Measurements from ENCODE around the gene CTDSPL2. TPM values are rescaled to one million over a fixed set of nuclear protein-coding genes. Genes with fewer than 3 reads are reported as not detected.

The CTDSPL2 gene
- total and polyA plus RNA-seq, 2 of the 8 experiments (the other 6 are each of a cell fraction or from before 2014, with no cell fraction given), result 25.2 to 64.7 TPM

- Histone ChIP-seq H3K4me1 (replicated peaks in 1 of 4; ENCODE audit: control insufficient read depth in 3 of 4, insufficient read depth in 4 of 4, low read length in 3 of 4) (no peaks in the 10 kb centered on the region), H2BK15ac (ENCODE audit: low read length) (no peak overlapping the region), H3K79me1 (ENCODE audit: low read depth, low read length) (no peaks in the 10 kb centered on the region), H3K27me3 (replicated peaks in 1 of 4; ENCODE audit: control insufficient read depth in 3 of 4, extremely low read depth in 1 of 4, insufficient read depth in 3 of 4, low read length in 3 of 4) (no peaks in the 10 kb centered on the region), H2BK5ac (ENCODE audit: low read depth, low read length) (no peak overlapping the region), H3K4ac (replicated peaks; ENCODE audit: insufficient read length, low read depth, low read length) (no peak overlapping the region), H2BK12ac (ENCODE audit: low read depth, low read length) (no peak overlapping the region), H3K9ac (replicated peaks in 1 of 4; ENCODE audit: extremely low read depth in 1 of 4, low read depth in 3 of 4, low read length in 3 of 4) (no peak overlapping the region), H2AK5ac (ENCODE audit: low read depth, low read length) (no peak overlapping the region), H2BK120ac (replicated peaks; ENCODE audit: low read depth, low read length) (no peak overlapping the region), H3K14ac (ENCODE audit: insufficient read length) (no peak overlapping the region), H2AFZ (ENCODE audit: low read length) (no peak overlapping the region), H3K23me2 (ENCODE audit: low read depth, low read length) (no peaks in the 10 kb centered on the region), H3K56ac (replicated peaks; ENCODE audit: insufficient read length, low read depth, low read length) (no peak overlapping the region), H3K79me2 (ENCODE audit: control insufficient read depth in 1 of 2, insufficient read depth in 2 of 2, low read length in 2 of 2) (no peaks in the 10 kb centered on the region), H3K23ac (ENCODE audit: insufficient read length) (no peak overlapping the region), H4K8ac (ENCODE audit: extremely low read depth, insufficient read depth, low read length) (no peak overlapping the region), H3K9me3 (ENCODE audit: insufficient read depth in 2 of 2, low read depth in 1 of 2, low read length in 1 of 2) (no peaks in the 10 kb centered on the region), H3K18ac (ENCODE audit: extremely low read depth, low read length) (no peak overlapping the region), H3K4me2 (ENCODE audit: insufficient read depth in 1 of 2, low read depth in 2 of 2, low read length in 2 of 2) (no peak overlapping the region), H3K4me3 (ENCODE audit: extremely low read depth in 1 of 4, insufficient read depth in 2 of 4, low read depth in 3 of 4, low read length in 4 of 4) (no peak overlapping the region), H4K91ac (replicated peaks; ENCODE audit: insufficient read length, low read length) (no peak overlapping the region), H3K36me3 (ENCODE audit: control insufficient read depth in 2 of 4, insufficient read depth in 4 of 4, low read length in 3 of 4) (no peaks in the 10 kb centered on the region), H3K27ac (ENCODE audit: low read depth, low read length) (no peak overlapping the region), H2BK20ac (ENCODE audit: low read length) (no peak overlapping the region), H4K5ac (ENCODE audit: insufficient read length, low read depth, low read length) (no peak overlapping the region), H4K20me1 (replicated peaks in 1 of 2; ENCODE audit: control insufficient read depth in 1 of 2, insufficient read depth in 2 of 2, low read length in 2 of 2) (no peaks in the 10 kb centered on the region)
- ChIA-PET POLR2A (ENCODE audit: partially characterized antibody) (no interaction called here), CTCF (ENCODE audit: partially characterized antibody) (interaction anchor here (0.7 to 0.8 kb wide), 2 partner anchors 29 to 232 kb away, joined by 3 read pairs; no protein-coding TSS in a partner anchor)
- TF ChIP-seq USF2 (IDR thresholded peaks at IDR 0.05; ENCODE audit: low read length) (no peak), JUN (IDR thresholded peaks at IDR 0.05; ENCODE audit: low read depth, low read length) (no peak), TCF12 (IDR thresholded peaks at IDR 0.05; ENCODE audit: low read depth, low read length) (no peak), CHD2 (IDR thresholded peaks at IDR 0.05; ENCODE audit: low read length) (no peak), POLR2A (IDR thresholded peaks at IDR 0.05; ENCODE audit: control extremely low read depth in 1 of 2, low read depth in 2 of 2, low read length in 2 of 2) (no peak), TAF1 (IDR thresholded peaks at IDR 0.05; ENCODE audit: low read depth, low read length) (no peak)
- 89% methylated on average over 1 of the region's 1 CpG; no CpG with 5 or more reads in 1 of the 2 experiments for WGBS, 2 experiments (ENCODE audit: extremely low coverage in 1 of 2, insufficient coverage in 1 of 2, insufficient read length in 1 of 2, insufficient replicate concordance in 2 of 2, low coverage in 1 of 2, low lambda C conversion rate in 2 of 2, missing lambda C conversion rate in 1 of 2)
- FAIRE-seq, result no peak
- no peak for DNase-seq (ENCODE audit: low read depth in 1 of 2, low spot score in 2 of 2)
Measured at GRCh38 chr15:44397869-44398268, 29.6 kb upstream of the CTDSPL2 start.
